Measurements from ENCODE around the gene RNF7. TPM values are rescaled to one million over a fixed set of nuclear protein-coding genes. Genes with fewer than 3 reads are reported as not detected.

The RNF7 gene
- total and polyA plus RNA-seq, 2 donors (not counting 3 experiments of a cell fraction or from before 2014, with no cell fraction given), result 120 to 136 TPM

DNA sequence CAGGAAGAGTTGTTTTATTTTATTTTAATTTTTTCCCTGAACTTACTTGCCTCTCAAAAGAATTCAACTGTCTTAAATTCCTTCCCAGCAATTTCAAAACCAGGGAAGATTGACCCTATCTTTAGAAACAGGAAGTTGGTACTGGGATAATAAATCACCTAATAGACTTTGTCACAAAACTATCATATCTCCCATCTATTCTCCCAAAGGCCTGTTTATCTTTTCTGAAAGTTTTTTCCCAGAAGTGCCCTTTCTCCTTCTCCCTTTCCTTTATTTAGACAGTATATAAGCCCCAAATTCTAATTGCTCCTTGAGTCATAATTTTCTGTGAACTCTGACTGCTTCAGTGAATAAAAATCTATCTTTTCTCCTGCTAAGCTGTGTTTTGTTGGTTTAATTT, 2.9 kb upstream of the RNF7 start:
- no TSS peak for BruUV-seq (replicated peaks)
- Histone ChIP-seq H3K79me2 (ENCODE audit: control insufficient read depth, insufficient read depth, low read length) (peaks cover 20% of the 10 kb centered on the region), H3K4me3 (replicated peaks in 1 of 3; ENCODE audit: insufficient read depth in 1 of 3, low read depth in 1 of 3, low read length in 3 of 3) (no peak overlapping the region), H2AFZ (ENCODE audit: low read depth, low read length) (no peak overlapping the region), H3K27me3 (ENCODE audit: control insufficient read depth in 2 of 2, insufficient read depth in 2 of 2, low read length in 2 of 2) (peaks cover 0 to 2% of the 10 kb centered on the region in 2 experiments), H3K9ac (replicated peaks; ENCODE audit: extremely low read depth, insufficient read depth, low read length) (no peak overlapping the region), H3K4me2 (ENCODE audit: insufficient read depth, low read length) (no peak overlapping the region), H3K9me3 (replicated peaks; ENCODE audit: control insufficient read depth, insufficient read depth, low read length) (no peaks in the 10 kb centered on the region), H3K4me1 (ENCODE audit: control insufficient read depth, extremely low read depth, insufficient read depth, low read length) (peaks cover 8% of the 10 kb centered on the region), H3K27ac (ENCODE audit: insufficient read depth, low read depth, low read length) (no peak overlapping the region), H3K9me1 (replicated peaks; ENCODE audit: control insufficient read depth, extremely low read depth, insufficient read depth, low read length) (no peaks in the 10 kb centered on the region), H3K36me3 (ENCODE audit: control insufficient read depth in 2 of 2, extremely low read depth in 1 of 2, insufficient read depth in 2 of 2, low read length in 2 of 2) (no peaks in the 10 kb centered on the region), H4K20me1 (replicated peaks; ENCODE audit: control insufficient read depth, extremely low read depth, insufficient read depth, low read length) (no peaks in the 10 kb centered on the region)
- no peak for FAIRE-seq
- ChIA-PET CTCF (interaction anchor here (1.5 to 1.6 kb wide), 2 partner anchors 10 to 140 kb away, joined by 3 to 6 read pairs; no protein-coding TSS in a partner anchor), POLR2A (no interaction called here)
- dilution Hi-C loops (cut with MboI; ENCODE audit: extremely low pct_ligation_motif_present, low sequenced_read_pairs), result no loop called here
- TF ChIP-seq, protein P1, sequence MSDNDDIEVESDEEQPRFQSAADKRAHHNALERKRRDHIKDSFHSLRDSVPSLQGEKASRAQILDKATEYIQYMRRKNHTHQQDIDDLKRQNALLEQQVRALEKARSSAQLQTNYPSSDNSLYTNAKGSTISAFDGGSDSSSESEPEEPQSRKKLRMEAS (IDR thresholded peaks at IDR 0.05; ENCODE audit: insufficient read depth, insufficient read length), result no peak
- no peak for TF ChIP-seq EZH2 (IDR thresholded peaks at IDR 0.05; ENCODE audit: borderline replicate concordance, low read depth, low read length, severe bottlenecking)
- no peak for TF ChIP-seq GATA2 (IDR thresholded peaks at IDR 0.05; ENCODE audit: insufficient read depth, insufficient read length, low read depth, low read length)
- no peak for TF ChIP-seq FOS (IDR thresholded peaks at IDR 0.05; ENCODE audit: borderline replicate concordance, insufficient read depth, low read length)
- TF ChIP-seq POLR2AphosphoS5 (IDR thresholded peaks at IDR 0.05; ENCODE audit: insufficient read depth, low read depth, low read length), result no peak
- intact Hi-C loops (cut with micrococcal nuclease), result loop anchor here (5.0 kb wide), 1 partner anchor 542 kb away; no protein-coding TSS in a partner anchor
- no peak for DNase-seq (ENCODE audit: low read depth, low spot score)

DNA sequence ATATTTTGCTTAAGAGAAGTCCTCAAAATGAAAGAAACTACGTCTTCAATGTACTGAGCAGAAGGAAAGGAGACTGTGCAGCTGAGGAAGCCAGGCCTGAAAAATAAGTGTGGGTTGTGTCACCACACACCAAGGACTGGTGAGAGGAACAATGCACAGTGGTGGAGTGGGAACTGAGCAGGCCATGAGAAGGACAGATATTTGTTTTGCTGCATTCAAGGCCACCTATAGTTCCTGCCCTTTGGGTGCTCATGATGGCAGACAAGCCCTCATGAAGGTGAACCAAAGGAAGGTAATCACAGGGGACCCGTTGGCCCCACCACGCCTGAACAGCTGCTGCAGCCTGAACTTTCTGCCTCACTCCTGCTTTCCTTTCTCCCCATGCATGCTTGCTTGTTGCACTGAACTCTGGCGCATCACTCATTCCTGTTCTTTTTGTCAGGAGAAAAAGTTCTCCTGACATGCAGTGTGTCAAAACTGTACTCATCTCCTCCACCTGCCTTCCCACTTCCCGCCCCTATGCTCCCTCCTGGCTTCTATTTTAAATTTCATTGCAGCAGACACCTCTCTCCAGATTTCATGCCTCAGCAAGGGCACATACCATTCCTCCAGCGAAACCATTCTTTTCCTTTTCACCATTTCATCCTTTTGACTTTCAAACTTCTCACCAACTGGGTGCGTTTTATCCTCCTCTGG, 2.2 kb upstream of the RNF7 start:
- no peaks in the 10 kb centered on the region for H3K9me1 ChIP-seq (replicated peaks; ENCODE audit: control insufficient read depth, extremely low read depth, insufficient read depth, low read length)
- no TSS peak for BruUV-seq (replicated peaks)
- dilution Hi-C loops (cut with MboI; ENCODE audit: extremely low pct_ligation_motif_present, low sequenced_read_pairs), result no loop called here
- DNase-seq (ENCODE audit: low read depth, low spot score) (no peak), FAIRE-seq (no peak)
- ChIA-PET CTCF (interaction anchor here (1.5 kb wide), 1 partner anchor 11 kb away, joined by 3 read pairs; no protein-coding TSS in a partner anchor), POLR2A (no interaction called here)
- TF ChIP-seq, protein P2, sequence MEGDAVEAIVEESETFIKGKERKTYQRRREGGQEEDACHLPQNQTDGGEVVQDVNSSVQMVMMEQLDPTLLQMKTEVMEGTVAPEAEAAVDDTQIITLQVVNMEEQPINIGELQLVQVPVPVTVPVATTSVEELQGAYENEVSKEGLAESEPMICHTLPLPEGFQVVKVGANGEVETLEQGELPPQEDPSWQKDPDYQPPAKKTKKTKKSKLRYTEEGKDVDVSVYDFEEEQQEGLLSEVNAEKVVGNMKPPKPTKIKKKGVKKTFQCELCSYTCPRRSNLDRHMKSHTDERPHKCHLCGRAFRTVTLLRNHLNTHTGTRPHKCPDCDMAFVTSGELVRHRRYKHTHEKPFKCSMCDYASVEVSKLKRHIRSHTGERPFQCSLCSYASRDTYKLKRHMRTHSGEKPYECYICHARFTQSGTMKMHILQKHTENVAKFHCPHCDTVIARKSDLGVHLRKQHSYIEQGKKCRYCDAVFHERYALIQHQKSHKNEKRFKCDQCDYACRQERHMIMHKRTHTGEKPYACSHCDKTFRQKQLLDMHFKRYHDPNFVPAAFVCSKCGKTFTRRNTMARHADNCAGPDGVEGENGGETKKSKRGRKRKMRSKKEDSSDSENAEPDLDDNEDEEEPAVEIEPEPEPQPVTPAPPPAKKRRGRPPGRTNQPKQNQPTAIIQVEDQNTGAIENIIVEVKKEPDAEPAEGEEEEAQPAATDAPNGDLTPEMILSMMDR (IDR thresholded peaks at IDR 0.05; ENCODE audit: extremely low read depth in 1 of 2, insufficient read depth in 1 of 2, low read depth in 1 of 2, low read length in 2 of 2), result no peak
- no peak for TF ChIP-seq JUN (IDR thresholded peaks at IDR 0.05; ENCODE audit: borderline replicate concordance, insufficient read depth, insufficient read length, low read depth)
- no peak for TF ChIP-seq FOS (IDR thresholded peaks at IDR 0.05; ENCODE audit: borderline replicate concordance, insufficient read depth, low read length)
- no peak for TF ChIP-seq POLR2A (IDR thresholded peaks at IDR 0.05; ENCODE audit: low read depth, low read length)
- no peak for TF ChIP-seq GATA2 (IDR thresholded peaks at IDR 0.05; ENCODE audit: insufficient read depth, insufficient read length, low read depth, low read length)
- no peak for TF ChIP-seq MYC (IDR thresholded peaks at IDR 0.05; ENCODE audit: low read depth, low read length)
- TF ChIP-seq POLR2AphosphoS5 (IDR thresholded peaks at IDR 0.05; ENCODE audit: insufficient read depth, low read depth, low read length), result no peak
- TF ChIP-seq EZH2 (IDR thresholded peaks at IDR 0.05; ENCODE audit: borderline replicate concordance, low read depth, low read length, severe bottlenecking), result no peak
- TF ChIP-seq, protein P1 (IDR thresholded peaks at IDR 0.05; ENCODE audit: insufficient read depth, insufficient read length), result no peak
- peaks cover 15% of the 10 kb centered on the region for H3K4me1 ChIP-seq (ENCODE audit: control insufficient read depth, extremely low read depth, insufficient read depth, low read length)
- intact Hi-C loops (cut with micrococcal nuclease), result loop anchor here (5.0 kb wide), 1 partner anchor 541 kb away; no protein-coding TSS in a partner anchor
- H2AFZ ChIP-seq (ENCODE audit: low read depth, low read length), result peak overlapping the region; percentile 7
- H3K9ac ChIP-seq (replicated peaks; ENCODE audit: extremely low read depth, insufficient read depth, low read length), result no peak overlapping the region
- no peak overlapping the region for H3K4me2 ChIP-seq (ENCODE audit: insufficient read depth, low read length)
- H3K9me3 ChIP-seq (replicated peaks; ENCODE audit: control insufficient read depth, insufficient read depth, low read length), result no peaks in the 10 kb centered on the region
- peaks cover 0 to 2% of the 10 kb centered on the region in 2 experiments for H3K36me3 ChIP-seq (ENCODE audit: control insufficient read depth in 2 of 2, extremely low read depth in 1 of 2, insufficient read depth in 2 of 2, low read length in 2 of 2)
- peaks cover 27% of the 10 kb centered on the region for H3K79me2 ChIP-seq (ENCODE audit: control insufficient read depth, insufficient read depth, low read length)
- no peak overlapping the region for H3K4me3 ChIP-seq (replicated peaks in 1 of 3; ENCODE audit: insufficient read depth in 1 of 3, low read depth in 1 of 3, low read length in 3 of 3)
- H3K27me3 ChIP-seq (ENCODE audit: control insufficient read depth in 2 of 2, insufficient read depth in 2 of 2, low read length in 2 of 2), result peaks cover 0 to 2% of the 10 kb centered on the region in 2 experiments
- no peak overlapping the region for H3K27ac ChIP-seq (ENCODE audit: insufficient read depth, low read depth, low read length)
- H4K20me1 ChIP-seq (replicated peaks; ENCODE audit: control insufficient read depth, extremely low read depth, insufficient read depth, low read length), result peaks cover 3% of the 10 kb centered on the region
